HepG2 (cell line): Measurements from ENCODE around the gene DMTF1. TPM values are rescaled to one million over a fixed set of nuclear protein-coding genes. Genes with fewer than 3 reads are reported as not detected.

Experiments
- CEBPG ChIP-seq: IDR thresholded peaks from 2 replicates; pipeline ENCODE4 v1.6.1; 2016
- CHD4 ChIP-seq: fragments of 200-600 bp; sonication (generic); IDR thresholded peaks from 2 replicates; pipeline ENCODE4 v1.7.0; 2017; ENCODE audit warnings: mild to moderate bottlenecking, low read length, borderline replicate concordance
- DR1 ChIP-seq: sonication (generic); formaldehyde crosslinking; IDR thresholded peaks from 2 replicates; pipeline ENCODE4 v1.8.0; 2021; ENCODE audit warnings: mild to moderate bottlenecking, missing genetic modification reagents, inconsistent platforms
- GPN1 ChIP-seq: sonication (generic); formaldehyde crosslinking; IDR thresholded peaks from 2 replicates; pipeline ENCODE4 v1.5.1; 2020; ENCODE audit warnings: missing genetic modification reagents, borderline replicate concordance
- HDAC6 ChIP-seq: fragments of 200-600 bp; sonication (generic); IDR thresholded peaks from 2 replicates; pipeline ENCODE4 v1.7.0; 2017; ENCODE audit warnings: mild to moderate bottlenecking, antibody characterized with exemption, low read length, low read depth
- PATZ1 ChIP-seq: sonication (generic); formaldehyde crosslinking; IDR thresholded peaks from 2 replicates; pipeline ENCODE4 v1.4.0; 2020; ENCODE audit warnings: missing genetic modification reagents
- PRDM15 ChIP-seq: sonication (generic); formaldehyde crosslinking; IDR thresholded peaks from 2 replicates; pipeline ENCODE4 v1.4.0; 2020; ENCODE audit warnings: missing genetic modification reagents
- SIN3A ChIP-seq: IDR thresholded peaks from 2 replicates; pipeline ENCODE4 v1.6.1; 2011; ENCODE audit warnings: low read depth, mild to moderate bottlenecking, control low read depth, low read length, borderline replicate concordance
- TFAP4 ChIP-seq: sonication (generic); IDR thresholded peaks from 2 replicates; pipeline ENCODE4 v1.6.1; 2016; ENCODE audit warnings: low read depth, borderline replicate concordance
- ZFP36L2 ChIP-seq: sonication (generic); formaldehyde crosslinking; IDR thresholded peaks from 2 replicates; pipeline ENCODE4 v1.4.0; 2020; ENCODE audit warnings: missing genetic modification reagents
- ZHX2 ChIP-seq, 2 experiments: sonication (generic) in 1 of 2; formaldehyde crosslinking in 1 of 2; IDR thresholded peaks; 2 replicates each; pipeline versions ENCODE4 v1.6.1 to v1.9.0; 2014 to 2022; ENCODE audit warnings: antibody characterized with exemption in 1 of 2, borderline replicate concordance in 1 of 2, inconsistent platforms in 1 of 2, low read depth in 1 of 2, missing genetic modification reagents in 1 of 2
- ZNF160 ChIP-seq: sonication (generic); formaldehyde crosslinking; IDR thresholded peaks from 2 replicates; pipeline ENCODE4 v1.8.0; 2022; ENCODE audit warnings: mild to moderate bottlenecking, inconsistent platforms, missing genetic modification reagents
- ZNF264 ChIP-seq: sonication (generic); formaldehyde crosslinking; IDR thresholded peaks from 2 replicates; pipeline ENCODE4 v1.4.0; 2020; ENCODE audit warnings: missing genetic modification reagents
- ZNF704 ChIP-seq: sonication (generic); formaldehyde crosslinking; IDR thresholded peaks from 2 replicates; pipeline ENCODE4 v1.8.1; 2023; ENCODE audit warnings: mild to moderate bottlenecking, inconsistent platforms, moderate library complexity, missing genetic modification reagents, borderline replicate concordance
- polyA plus RNA-seq, 8 experiments: library from polyadenylated mRNA; depleted of rRNA in 3 of 8; stranded (reverse) in 7 of 8; unstranded in 1 of 8; fragments of >200 nt; fragmentation: Illumina TruSeq in 4 of 8; extraction: Trizol in 4 of 8; gene quantifications; 2 replicates each; pipeline versions ENCODE4 v1.2.1 to v1.2.3, GENCODE V29; 2011 to 2016; ENCODE audit warnings: low read depth in 4 of 8, missing spikeins in 1 of 8, mixed read lengths in 1 of 8; ENCODE audit not compliant: insufficient read depth in 1 of 8
- total RNA-seq, 5 experiments: library from RNA; depleted of rRNA; stranded (reverse); fragments of >200 nt; fragmentation: Illumina TruSeq; extraction: Trizol; gene quantifications; 2 replicates each; pipeline ENCODE4 v1.2.3, GENCODE V29; 2016; ENCODE audit warnings: low read depth in 1 of 5

Gene DMTF1
- total and polyA plus RNA-seq, 2 of the 13 experiments (the other 11 are each of a cell fraction or from before 2014, with no cell fraction given), result 45.8 to 132 TPM

GRCh38 chr7:87220026-87220733 lies 67.9 kb downstream of the DMTF1 start (continued):
- peak; percentile 24; the same call in 1 of the 2 replicates for TF ChIP-seq ZNF704 (CRISPR knock-in tag)
- TF ChIP-seq CHD4, result no peak
- no peak; the same call in 1 of the 2 replicates for TF ChIP-seq GPN1 (CRISPR knock-in tag)
- no peak for TF ChIP-seq HDAC6
- TF ChIP-seq PRDM15 (CRISPR knock-in tag), result no peak
- no peak for TF ChIP-seq ZHX2 (IDR thresholded peaks at IDR 0.05; ENCODE audit: low read depth)
- no peak for TF ChIP-seq ZHX2 (CRISPR knock-in tag; IDR thresholded peaks at IDR 0.05; ENCODE audit: borderline replicate concordance)
- peak; percentile 22; the same call in 1 of the 2 replicates for TF ChIP-seq DR1 (CRISPR knock-in tag)
- TF ChIP-seq TFAP4, result no peak
- TF ChIP-seq ZNF264, result no peak; the same call in 1 of the 2 replicates
- TF ChIP-seq ZFP36L2 (CRISPR knock-in tag), result no peak
- TF ChIP-seq SIN3A, result peak; percentile 49; the same call in 1 of the 2 replicates
- TF ChIP-seq CEBPG (CRISPR knock-in tag), result no peak
- no peak for TF ChIP-seq ZNF160 (CRISPR knock-in tag)
- TF ChIP-seq PATZ1 (CRISPR knock-in tag), result no peak; the same call in 1 of the 2 replicates
